ENCODE data around the gene KLB.

Gene KLB

GRCh38 chr4:39466747-39467146 lies 60.0 kb downstream of the KLB start:
- no peak for DNase-seq

GRCh38 chr4:39467464-39467863 lies 60.7 kb downstream of the KLB start:
- no peak for DNase-seq

- DNase-seq, result peak in 1 of 5 donors; percentile 44
These were observed 62.8 kb downstream of the KLB start for GRCh38 chr4:39469429-39470077.

GRCh38 chr4:39470402-39470801 lies 63.7 kb downstream of the KLB start:
- DNase-seq, result no peak

- DNase-seq, result no peak
These were observed 65.7 kb downstream of the KLB start for GRCh38 chr4:39472396-39472795.

DNA sequence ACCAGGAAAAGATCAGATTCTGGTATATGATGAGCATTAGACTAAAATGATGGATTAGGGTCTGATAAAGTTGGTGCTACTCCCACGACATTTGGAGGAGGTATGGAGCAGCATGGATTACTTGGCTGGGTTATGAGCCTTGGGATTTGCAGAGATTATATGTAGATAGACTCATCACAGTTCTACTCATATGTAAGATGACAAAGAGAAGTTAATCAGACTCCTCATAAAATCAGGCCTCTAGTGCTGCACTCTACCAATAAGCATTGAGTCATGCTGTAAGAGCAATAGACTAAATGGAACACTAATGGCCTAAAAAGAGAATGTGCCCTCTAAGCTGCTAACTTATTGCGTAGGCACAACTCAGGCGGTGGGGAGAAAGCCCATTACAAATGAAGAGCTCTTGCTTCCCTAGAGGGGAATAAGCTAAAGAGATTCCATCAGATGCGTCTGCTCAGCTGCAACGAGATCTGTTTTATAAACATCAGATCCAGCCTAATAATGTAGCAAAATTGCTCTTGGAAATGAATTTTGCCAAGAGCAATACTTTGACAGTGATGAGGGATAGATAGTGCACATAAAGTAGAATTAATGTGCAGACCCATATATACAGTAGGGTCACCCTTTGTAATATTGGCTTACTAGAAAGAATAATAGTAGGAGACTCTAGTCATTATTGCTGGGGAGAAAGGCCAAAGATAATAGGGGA lies 69.6 kb downstream of the KLB start:
- no peak for DNase-seq

- DNase-seq, result no peak
These were observed 73.5 kb downstream of the KLB start for GRCh38 chr4:39480251-39480650.

DNA sequence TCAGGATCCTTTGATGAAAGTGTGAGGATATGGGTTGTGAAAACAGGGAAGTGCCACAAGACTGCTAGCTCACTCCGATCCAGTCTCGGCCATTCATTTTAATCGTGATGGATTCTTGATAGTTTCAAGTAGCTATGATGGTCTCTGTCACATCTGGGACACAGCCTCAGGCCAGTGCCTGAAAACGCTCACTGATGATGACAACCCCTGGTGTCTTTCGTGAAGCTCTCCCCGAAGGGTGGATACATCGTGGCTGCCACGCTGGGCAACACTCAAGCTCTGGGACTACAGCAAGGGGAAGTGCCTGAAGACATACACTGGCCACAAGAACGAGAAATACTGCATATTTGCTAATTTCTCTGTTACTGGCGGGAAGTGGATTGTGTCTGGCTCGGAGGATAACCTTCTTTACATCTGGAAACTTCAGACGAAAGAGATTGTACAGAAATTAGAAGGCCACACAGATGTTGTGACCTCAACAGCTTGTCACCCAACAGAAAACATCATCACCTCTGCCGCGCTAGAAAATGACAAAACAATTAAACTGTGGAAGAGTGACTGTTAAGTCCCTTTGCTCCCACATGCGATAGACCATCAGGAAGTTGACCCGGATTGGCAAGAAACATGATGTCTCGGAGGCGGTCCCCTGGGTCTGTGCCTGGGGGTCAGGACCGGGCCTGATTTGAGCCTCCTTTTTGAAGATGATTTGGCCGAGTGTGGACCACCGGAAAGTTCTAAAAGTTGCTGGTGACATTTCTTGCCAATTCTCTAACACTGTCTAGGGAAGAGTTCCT lies 74.4 kb downstream of the KLB start:
- DNase-seq, result no peak

- DNase-seq, result no peak
These were observed 78.0 kb downstream of the KLB start for GRCh38 chr4:39484582-39485272.

GRCh38 chr4:39486221-39486804 lies 79.6 kb downstream of the KLB start:
- no peak for DNase-seq

GRCh38 chr4:39490322-39490721 lies 83.6 kb downstream of the KLB start:
- no peak for DNase-seq

DNA sequence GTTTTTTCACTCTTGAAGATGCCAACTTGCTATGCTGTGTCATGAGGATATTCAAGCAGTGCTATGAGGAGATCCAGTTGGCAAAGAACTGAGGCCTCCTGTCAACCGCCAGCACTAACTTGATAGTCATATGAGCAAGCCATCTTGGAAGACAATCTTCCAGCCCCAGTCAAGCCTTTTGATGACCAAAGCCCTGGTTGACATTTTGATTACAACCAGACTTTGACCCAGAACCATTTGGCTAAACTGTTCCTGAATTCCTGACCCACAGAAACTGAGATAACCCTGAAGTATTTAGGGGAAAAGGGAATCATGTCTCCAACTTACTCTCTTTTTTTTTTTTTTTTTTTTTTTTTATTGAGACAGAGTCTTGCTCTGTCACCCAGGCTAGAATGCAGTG lies 87.6 kb downstream of the KLB start:
- no peak for DNase-seq

GRCh38 chr4:39495446-39496213 lies 88.9 kb downstream of the KLB start:
- DNase-seq, result no peak

- no peak for DNase-seq
These were observed 91.4 kb downstream of the KLB start for GRCh38 chr4:39497909-39498726.

DNA sequence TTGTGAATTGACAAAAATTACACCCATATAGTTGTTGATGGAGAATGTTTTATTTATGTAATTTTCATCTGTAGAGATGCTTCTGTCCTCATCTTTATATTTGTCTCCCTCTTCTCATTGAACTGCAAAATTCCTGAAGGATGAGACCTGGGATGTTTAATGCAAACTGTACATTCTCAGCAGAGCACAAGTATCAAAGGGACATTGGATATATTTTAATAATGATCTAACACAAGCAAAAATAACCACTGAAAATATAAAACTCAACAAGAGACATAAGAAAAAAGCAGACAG lies 91.9 kb downstream of the KLB start:
- no peak for DNase-seq
